Measurements from ENCODE around the gene ATOH8. TPM values are rescaled to one million over a fixed set of nuclear protein-coding genes. Genes with fewer than 3 reads are reported as not detected.
A peak's percentile ranks its signal among the peaks of the same experiment; 100 is the strongest.

ATOH8 gene
- total RNA-seq, 1 donor from 2014 or later, result 1.9 TPM

DNA sequence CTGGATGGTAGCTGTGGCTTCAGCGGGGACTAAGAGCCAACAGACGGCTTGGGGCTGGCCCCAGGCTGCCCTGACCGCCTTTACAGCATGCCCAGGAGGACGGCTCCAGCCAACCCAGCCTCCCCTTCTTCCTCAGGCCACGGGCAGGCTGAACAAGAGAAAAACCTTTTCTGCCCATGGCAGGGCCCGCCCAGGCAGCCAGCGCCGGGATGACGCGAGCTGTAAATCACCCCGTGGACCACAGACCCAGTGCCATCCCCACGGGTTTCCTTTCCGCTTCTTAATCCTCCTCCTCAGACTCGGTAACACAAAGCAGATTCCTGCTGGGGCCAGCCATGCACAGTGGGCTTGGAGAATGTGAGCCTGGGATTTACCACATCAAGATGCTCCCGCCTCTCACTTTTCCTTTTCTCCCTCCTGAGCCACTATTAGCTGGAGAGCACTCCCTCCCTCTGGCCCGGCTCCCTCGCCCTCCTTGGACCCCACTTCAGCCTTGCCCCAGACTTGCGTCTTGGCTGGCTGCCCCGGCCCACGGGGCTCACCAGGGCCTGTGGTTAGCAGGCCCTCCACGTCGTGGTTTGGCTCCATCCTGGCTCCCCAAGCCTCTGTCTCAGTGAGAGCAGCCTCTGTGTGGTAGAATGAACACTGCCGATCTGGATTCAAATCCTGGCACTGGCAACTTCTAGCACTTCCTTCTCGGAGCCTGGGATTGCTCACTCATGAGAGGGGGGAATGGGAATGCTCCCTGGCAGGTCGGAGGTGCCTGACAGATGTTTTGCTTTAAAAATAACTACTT, 31.4 kb downstream of the ATOH8 start:
- H3K4me1 Mint-ChIP-seq (ENCODE audit: low read depth, unreplicated experiment), result peaks cover 5% of the 10 kb centered on the region
- Histone ChIP-seq H3K4me1 (ENCODE audit: insufficient read depth, low read length) (peaks cover 17% of the 10 kb centered on the region), H3K79me2 (ENCODE audit: insufficient read depth, low read length) (no peaks in the 10 kb centered on the region), H3K9me3 (ENCODE audit: insufficient read depth, low read depth, low read length) (no peaks in the 10 kb centered on the region), H3K9ac (ENCODE audit: low read length) (peak overlapping the region; percentile 7), H3K27ac (ENCODE audit: low read depth, low read length) (peak overlapping the region; percentile 24), H2AFZ (ENCODE audit: low read depth, low read length) (peak overlapping the region; percentile 50), H3K36me3 (ENCODE audit: insufficient read depth, low read length) (no peaks in the 10 kb centered on the region), H4K20me1 (ENCODE audit: insufficient read depth, low read length) (peaks cover 21% of the 10 kb centered on the region), H3K27me3 (ENCODE audit: insufficient read depth, low read length) (no peaks in the 10 kb centered on the region), H3K4me3 (ENCODE audit: insufficient read depth, low read depth, low read length) (peak overlapping the region; percentile 4), H3K4me2 (ENCODE audit: low read length) (peak overlapping the region; percentile 61)
- no peaks in the 10 kb centered on the region for H3K9me3 Mint-ChIP-seq (ENCODE audit: unreplicated experiment)
- H3K36me3 Mint-ChIP-seq (ENCODE audit: low read depth, unreplicated experiment), result no peaks in the 10 kb centered on the region
- peaks cover 50% of the 10 kb centered on the region for H3K27me3 Mint-ChIP-seq (ENCODE audit: low read depth, unreplicated experiment)
- peak; percentile 97 for DNase-seq (ENCODE audit: low read depth)
- H3K4me3 Mint-ChIP-seq (ENCODE audit: unreplicated experiment), result no peak overlapping the region
- TF ChIP-seq, protein P1, sequence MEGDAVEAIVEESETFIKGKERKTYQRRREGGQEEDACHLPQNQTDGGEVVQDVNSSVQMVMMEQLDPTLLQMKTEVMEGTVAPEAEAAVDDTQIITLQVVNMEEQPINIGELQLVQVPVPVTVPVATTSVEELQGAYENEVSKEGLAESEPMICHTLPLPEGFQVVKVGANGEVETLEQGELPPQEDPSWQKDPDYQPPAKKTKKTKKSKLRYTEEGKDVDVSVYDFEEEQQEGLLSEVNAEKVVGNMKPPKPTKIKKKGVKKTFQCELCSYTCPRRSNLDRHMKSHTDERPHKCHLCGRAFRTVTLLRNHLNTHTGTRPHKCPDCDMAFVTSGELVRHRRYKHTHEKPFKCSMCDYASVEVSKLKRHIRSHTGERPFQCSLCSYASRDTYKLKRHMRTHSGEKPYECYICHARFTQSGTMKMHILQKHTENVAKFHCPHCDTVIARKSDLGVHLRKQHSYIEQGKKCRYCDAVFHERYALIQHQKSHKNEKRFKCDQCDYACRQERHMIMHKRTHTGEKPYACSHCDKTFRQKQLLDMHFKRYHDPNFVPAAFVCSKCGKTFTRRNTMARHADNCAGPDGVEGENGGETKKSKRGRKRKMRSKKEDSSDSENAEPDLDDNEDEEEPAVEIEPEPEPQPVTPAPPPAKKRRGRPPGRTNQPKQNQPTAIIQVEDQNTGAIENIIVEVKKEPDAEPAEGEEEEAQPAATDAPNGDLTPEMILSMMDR (IDR thresholded peaks at IDR 0.05; ENCODE audit: insufficient read depth, low read depth, low read length), result no peak
- no peak for TF ChIP-seq EZH2 (IDR thresholded peaks at IDR 0.05; ENCODE audit: insufficient read depth, low read length)
- FAIRE-seq, result no peak
- no peak overlapping the region for H3K27ac Mint-ChIP-seq (ENCODE audit: unreplicated experiment)

DNA sequence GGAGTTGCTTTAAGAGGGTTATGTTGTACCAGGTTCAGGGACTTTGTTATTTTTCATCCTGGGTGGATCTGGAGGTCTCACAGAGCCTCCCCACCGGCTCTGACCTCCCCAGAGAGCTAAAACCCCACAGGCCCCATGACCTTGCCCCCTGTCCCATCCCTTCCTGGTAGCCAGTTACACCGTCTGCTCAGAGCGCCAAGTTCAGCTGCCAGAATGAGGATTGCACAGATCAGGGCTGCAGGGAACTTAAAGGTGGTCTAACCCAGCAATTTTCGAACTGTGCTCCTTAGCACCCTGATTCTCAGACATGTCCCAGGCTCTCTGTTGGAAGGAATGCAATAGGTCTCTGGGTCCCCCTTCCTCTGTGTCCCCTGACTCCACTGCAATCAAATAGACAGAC, 32.1 kb downstream of the ATOH8 start:
- Mint-ChIP-seq H3K27ac (ENCODE audit: unreplicated experiment) (no peak overlapping the region), H3K9me3 (ENCODE audit: unreplicated experiment) (no peaks in the 10 kb centered on the region), H3K36me3 (ENCODE audit: low read depth, unreplicated experiment) (no peaks in the 10 kb centered on the region), H3K4me3 (ENCODE audit: unreplicated experiment) (no peak overlapping the region), H3K27me3 (ENCODE audit: low read depth, unreplicated experiment) (peaks cover 49% of the 10 kb centered on the region), H3K4me1 (ENCODE audit: low read depth, unreplicated experiment) (peaks cover 10% of the 10 kb centered on the region)
- FAIRE-seq (no peak), DNase-seq (ENCODE audit: low read depth) (no peak)
- Histone ChIP-seq H3K4me1 (ENCODE audit: insufficient read depth, low read length) (peaks cover 17% of the 10 kb centered on the region), H4K20me1 (ENCODE audit: insufficient read depth, low read length) (peaks cover 17% of the 10 kb centered on the region), H3K27me3 (ENCODE audit: insufficient read depth, low read length) (peaks cover under 1% of the 10 kb centered on the region), H3K27ac (ENCODE audit: low read depth, low read length) (no peak overlapping the region), H2AFZ (ENCODE audit: low read depth, low read length) (no peak overlapping the region), H3K79me2 (ENCODE audit: insufficient read depth, low read length) (no peaks in the 10 kb centered on the region), H3K9me3 (ENCODE audit: insufficient read depth, low read depth, low read length) (no peaks in the 10 kb centered on the region), H3K36me3 (ENCODE audit: insufficient read depth, low read length) (no peaks in the 10 kb centered on the region), H3K4me2 (ENCODE audit: low read length) (peak overlapping the region; percentile 61), H3K4me3 (ENCODE audit: insufficient read depth, low read depth, low read length) (peak overlapping the region; percentile 4), H3K9ac (ENCODE audit: low read length) (no peak overlapping the region)
- TF ChIP-seq, protein P1 (IDR thresholded peaks at IDR 0.05; ENCODE audit: insufficient read depth, low read depth, low read length), result no peak

DNA sequence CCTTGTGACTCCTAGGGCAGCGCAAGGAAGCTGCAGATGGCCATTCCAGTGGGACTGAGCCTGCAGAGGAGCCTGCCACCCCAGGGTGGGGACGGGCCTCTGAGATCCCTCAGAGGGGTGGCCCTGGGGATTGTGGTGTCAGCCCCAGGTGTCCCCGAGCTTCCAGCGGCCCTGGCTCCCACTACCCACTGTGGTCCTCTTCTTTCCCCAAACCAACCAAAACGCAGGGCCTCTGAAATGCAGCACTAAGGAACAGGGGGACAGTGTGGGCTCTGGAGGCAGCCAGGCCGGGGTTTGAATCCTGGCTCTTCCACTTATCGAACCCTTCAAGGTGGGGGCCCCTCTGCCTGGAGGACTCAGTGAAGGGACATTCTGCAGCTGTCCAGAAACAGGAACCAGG, 32.7 kb downstream of the ATOH8 start:
- H3K27me3 ChIP-seq (ENCODE audit: insufficient read depth, low read length), result peaks cover 6% of the 10 kb centered on the region
- H3K4me2 ChIP-seq (ENCODE audit: low read length), result no peak overlapping the region
- no peaks in the 10 kb centered on the region for H3K79me2 ChIP-seq (ENCODE audit: insufficient read depth, low read length)
- peaks cover 14% of the 10 kb centered on the region for H4K20me1 ChIP-seq (ENCODE audit: insufficient read depth, low read length)
- no peak overlapping the region for H3K9ac ChIP-seq (ENCODE audit: low read length)
- H3K27ac ChIP-seq (ENCODE audit: low read depth, low read length), result no peak overlapping the region
- H3K9me3 Mint-ChIP-seq (ENCODE audit: unreplicated experiment), result no peaks in the 10 kb centered on the region
- no peak overlapping the region for H3K4me3 Mint-ChIP-seq (ENCODE audit: unreplicated experiment)
- no peak for FAIRE-seq
- H3K27me3 Mint-ChIP-seq (ENCODE audit: low read depth, unreplicated experiment), result peaks cover 50% of the 10 kb centered on the region
- TF ChIP-seq, protein P1 (IDR thresholded peaks at IDR 0.05; ENCODE audit: insufficient read depth, low read depth, low read length), result no peak
- TF ChIP-seq EZH2 (IDR thresholded peaks at IDR 0.05; ENCODE audit: insufficient read depth, low read length), result no peak
- H3K4me3 ChIP-seq (ENCODE audit: insufficient read depth, low read depth, low read length), result no peak overlapping the region
- H3K4me1 Mint-ChIP-seq (ENCODE audit: low read depth, unreplicated experiment), result peaks cover 13% of the 10 kb centered on the region
- peaks cover 23% of the 10 kb centered on the region for H3K4me1 ChIP-seq (ENCODE audit: insufficient read depth, low read length)
- H2AFZ ChIP-seq (ENCODE audit: low read depth, low read length), result no peak overlapping the region
- H3K9me3 ChIP-seq (ENCODE audit: insufficient read depth, low read depth, low read length), result no peaks in the 10 kb centered on the region
- H3K27ac Mint-ChIP-seq (ENCODE audit: unreplicated experiment), result no peak overlapping the region
- peaks cover 4% of the 10 kb centered on the region for H3K36me3 Mint-ChIP-seq (ENCODE audit: low read depth, unreplicated experiment)
- no peaks in the 10 kb centered on the region for H3K36me3 ChIP-seq (ENCODE audit: insufficient read depth, low read length)
- DNase-seq (ENCODE audit: low read depth), result no peak
